Neuron (in vitro differentiated cells): ENCODE data around the gene PSD2.

Experiments
- H2AFZ ChIP-seq: one replicate; pipeline ENCODE4 v1.6.1; 2013; ENCODE audit warnings: low read depth, mild to moderate bottlenecking, inconsistent platforms, low read length, moderate library complexity
- H3K27me3 ChIP-seq: one replicate; pipeline ENCODE4 v1.6.1; 2013; ENCODE audit warnings: low read length; ENCODE audit not compliant: insufficient read depth
- H3K36me3 ChIP-seq: one replicate; pipeline ENCODE4 v1.6.1; 2013; ENCODE audit warnings: low read length; ENCODE audit not compliant: insufficient read depth
- H3K4me1 ChIP-seq: one replicate; pipeline ENCODE4 v1.6.1; 2013; ENCODE audit warnings: low read length; ENCODE audit not compliant: insufficient read depth
- H3K4me3 ChIP-seq: 2 replicates; pipeline ENCODE4 v1.5.1; 2013; ENCODE audit warnings: mild to moderate bottlenecking, low read length, moderate library complexity
- H3K9me3 ChIP-seq: one replicate; pipeline ENCODE4 v1.6.1; 2013; ENCODE audit warnings: low read length

Gene PSD2

GRCh38 chr5:139855451-139855850 lies 59.8 kb downstream of the PSD2 start:
- Histone ChIP-seq H3K27me3 (peaks cover 47% of the 10 kb centered on the region), H3K36me3 (no peaks in the 10 kb centered on the region), H3K4me3 (no peak overlapping the region), H2AFZ (no peak overlapping the region), H3K4me1 (no peaks in the 10 kb centered on the region), H3K9me3 (no peaks in the 10 kb centered on the region)

GRCh38 chr5:139855946-139856540 lies 60.4 kb downstream of the PSD2 start:
- Histone ChIP-seq H3K27me3 (peaks cover 44% of the 10 kb centered on the region), H3K36me3 (no peaks in the 10 kb centered on the region), H2AFZ (no peak overlapping the region)

GRCh38 chr5:139856714-139857113 lies 61.1 kb downstream of the PSD2 start:
- Histone ChIP-seq H3K27me3 (peaks cover 44% of the 10 kb centered on the region), H2AFZ (no peak overlapping the region), H3K4me1 (no peaks in the 10 kb centered on the region), H3K9me3 (no peaks in the 10 kb centered on the region), H3K36me3 (no peaks in the 10 kb centered on the region), H3K4me3 (no peak overlapping the region)

More at GRCh38 chr5:139855946-139856540, 60.4 kb downstream of the PSD2 start:
- Histone ChIP-seq H3K4me3 (no peak overlapping the region), H3K4me1 (no peaks in the 10 kb centered on the region), H3K9me3 (no peaks in the 10 kb centered on the region)

DNA sequence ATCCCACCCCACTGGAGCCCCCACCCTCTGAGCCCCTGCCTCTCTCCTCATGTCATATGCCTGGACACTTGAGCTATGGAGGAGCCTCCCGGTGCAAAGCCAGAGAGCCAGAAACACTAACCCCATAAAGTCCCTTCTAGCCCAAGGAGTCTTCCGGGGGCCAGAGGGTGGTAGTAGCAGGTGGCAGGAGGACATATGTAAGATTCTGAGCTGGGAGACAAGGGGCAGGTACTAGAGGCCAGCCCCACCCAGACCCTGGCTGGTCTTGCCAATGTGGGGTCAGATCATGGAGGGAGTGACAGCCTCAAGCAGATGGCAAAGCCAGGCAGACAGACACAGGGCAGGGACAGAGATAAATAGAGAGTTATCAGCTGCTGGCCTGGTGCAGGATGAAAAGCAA lies 63.4 kb downstream of the PSD2 start:
- H2AFZ ChIP-seq: no peak overlapping the region
- H3K4me3 ChIP-seq: no peak overlapping the region
- H3K4me1 ChIP-seq: no peaks in the 10 kb centered on the region
- no peaks in the 10 kb centered on the region for H3K9me3 ChIP-seq
- H3K27me3 ChIP-seq: peaks cover 40% of the 10 kb centered on the region
- no peaks in the 10 kb centered on the region for H3K36me3 ChIP-seq

GRCh38 chr5:139861021-139861888 lies 65.6 kb downstream of the PSD2 start:
- H2AFZ ChIP-seq: no peak overlapping the region
- no peaks in the 10 kb centered on the region for H3K4me1 ChIP-seq
- H3K36me3 ChIP-seq: no peaks in the 10 kb centered on the region
- peaks cover 21% of the 10 kb centered on the region for H3K27me3 ChIP-seq
- H3K4me3 ChIP-seq: no peak overlapping the region
- H3K9me3 ChIP-seq: no peaks in the 10 kb centered on the region

GRCh38 chr5:139861889-139862207 lies 66.2 kb downstream of the PSD2 start:
- no peaks in the 10 kb centered on the region for H3K9me3 ChIP-seq
- H3K4me1 ChIP-seq: no peaks in the 10 kb centered on the region
- H2AFZ ChIP-seq: no peak overlapping the region
- no peaks in the 10 kb centered on the region for H3K36me3 ChIP-seq
- peaks cover 15% of the 10 kb centered on the region for H3K27me3 ChIP-seq
- H3K4me3 ChIP-seq: no peak overlapping the region

- Histone ChIP-seq H3K36me3 (no peaks in the 10 kb centered on the region), H3K9me3 (no peaks in the 10 kb centered on the region), H2AFZ (no peak overlapping the region), H3K4me3 (no peak overlapping the region), H3K27me3 (peaks cover 12% of the 10 kb centered on the region), H3K4me1 (no peaks in the 10 kb centered on the region)
Measured at GRCh38 chr5:139862313-139862712, 66.7 kb downstream of the PSD2 start.

GRCh38 chr5:139862803-139863202 lies 67.2 kb downstream of the PSD2 start:
- Histone ChIP-seq H2AFZ (no peak overlapping the region), H3K27me3 (peaks cover 7% of the 10 kb centered on the region), H3K4me3 (no peak overlapping the region), H3K4me1 (no peaks in the 10 kb centered on the region), H3K36me3 (no peaks in the 10 kb centered on the region), H3K9me3 (no peaks in the 10 kb centered on the region)

DNA sequence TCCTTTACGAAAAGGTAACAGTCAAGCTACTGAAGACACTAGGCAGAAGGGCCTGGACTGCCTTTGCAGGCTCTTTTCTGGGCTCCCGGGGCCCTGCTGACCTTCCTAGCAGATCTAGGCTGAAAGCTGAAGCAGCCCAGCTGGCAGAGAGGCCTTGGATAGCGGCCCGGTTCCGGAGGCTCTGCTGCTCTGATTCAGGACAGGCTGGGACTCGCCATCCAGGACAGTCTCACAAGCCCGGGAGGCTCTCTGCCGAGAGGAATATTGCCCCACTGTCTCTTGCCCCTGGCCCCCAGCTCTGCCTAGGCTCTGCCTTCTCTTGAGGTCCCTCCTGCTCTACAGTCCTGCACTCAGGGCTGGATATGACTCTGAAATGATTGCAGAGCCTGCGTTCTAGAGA lies 67.8 kb downstream of the PSD2 start:
- no peaks in the 10 kb centered on the region for H3K9me3 ChIP-seq
- no peak overlapping the region for H3K4me3 ChIP-seq
- no peaks in the 10 kb centered on the region for H3K4me1 ChIP-seq
- H2AFZ ChIP-seq: no peak overlapping the region
- H3K36me3 ChIP-seq: no peaks in the 10 kb centered on the region
- peaks cover 5% of the 10 kb centered on the region for H3K27me3 ChIP-seq

- H2AFZ ChIP-seq: no peak overlapping the region
- H3K36me3 ChIP-seq: no peaks in the 10 kb centered on the region
- H3K27me3 ChIP-seq: peaks cover 5% of the 10 kb centered on the region
- no peak overlapping the region for H3K4me3 ChIP-seq
- no peaks in the 10 kb centered on the region for H3K4me1 ChIP-seq
- no peaks in the 10 kb centered on the region for H3K9me3 ChIP-seq
Measured at GRCh38 chr5:139863855-139864558, 68.4 kb downstream of the PSD2 start.

DNA sequence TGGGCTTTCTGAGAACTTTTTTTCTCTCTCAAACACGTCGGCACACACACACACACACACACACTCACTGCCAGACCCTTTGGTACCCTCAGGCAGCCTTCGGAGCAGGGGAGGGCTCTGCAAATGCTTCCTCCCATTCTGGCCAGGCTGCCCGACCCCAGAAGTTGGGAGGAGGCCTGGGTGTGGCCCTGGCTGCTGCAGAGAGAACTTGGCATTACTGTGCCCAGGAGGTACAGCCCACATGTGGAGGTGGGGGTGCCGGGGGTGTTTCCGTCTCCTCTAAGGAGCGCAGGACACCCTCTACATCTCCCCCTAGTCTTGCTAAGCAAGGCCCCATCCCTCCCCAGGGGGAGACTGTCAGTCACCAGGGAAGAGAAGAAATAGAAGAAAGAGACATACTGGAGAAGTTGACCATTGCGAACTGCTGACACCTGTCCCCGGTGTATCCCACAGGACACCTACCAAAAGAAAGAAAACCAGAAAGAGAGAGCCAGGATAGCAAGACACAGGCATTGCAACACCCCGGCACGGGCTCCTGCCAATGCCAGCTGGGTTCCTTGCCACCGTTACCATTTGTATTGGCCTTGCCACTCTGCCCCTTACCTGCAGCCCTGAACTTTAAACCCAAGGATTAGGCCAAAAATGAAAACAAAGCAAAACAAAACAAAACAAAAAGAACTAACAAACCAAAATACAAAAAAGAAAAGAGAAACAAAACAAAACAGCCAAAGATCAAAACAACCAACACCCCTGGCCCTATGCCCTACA lies 69.3 kb downstream of the PSD2 start:
- Histone ChIP-seq H3K36me3 (no peaks in the 10 kb centered on the region), H2AFZ (no peak overlapping the region), H3K4me1 (no peaks in the 10 kb centered on the region), H3K27me3 (peaks cover 5% of the 10 kb centered on the region), H3K4me3 (no peak overlapping the region), H3K9me3 (no peaks in the 10 kb centered on the region)

GRCh38 chr5:139867109-139867508 lies 71.5 kb downstream of the PSD2 start:
- Histone ChIP-seq H2AFZ (no peak overlapping the region), H3K4me3 (no peak overlapping the region), H3K36me3 (no peaks in the 10 kb centered on the region), H3K27me3 (peaks cover 10% of the 10 kb centered on the region), H3K4me1 (no peaks in the 10 kb centered on the region), H3K9me3 (no peaks in the 10 kb centered on the region)

- peaks cover 15% of the 10 kb centered on the region for H3K27me3 ChIP-seq
- no peaks in the 10 kb centered on the region for H3K4me1 ChIP-seq
- no peak overlapping the region for H3K4me3 ChIP-seq
- no peak overlapping the region for H2AFZ ChIP-seq
- H3K36me3 ChIP-seq: no peaks in the 10 kb centered on the region
- no peaks in the 10 kb centered on the region for H3K9me3 ChIP-seq
Measured at GRCh38 chr5:139867581-139867980, 72.0 kb downstream of the PSD2 start.
